Activated CD4-positive, CD25-positive, alpha-beta regulatory T cell treated with anti-CD3 and anti-CD28 coated beads, Interleukin-2, amount 50 U/mL, for 16 hours (primary cell): ENCODE measurements around the gene MCF2L.
"Not testable (repeated sequence)": the region's sequence is repeated elsewhere in the genome, so short reads cannot be mapped to it uniquely, and the experiment has no call there.

Source experiments
- DNase-seq: peaks from one replicate; pipeline ENCODE4 v3.0.0-alpha.2; 2020; ENCODE audit warnings: low read depth, low spot score

The MCF2L gene

GRCh38 chr13:113029487-113030258 is 60.7 kb downstream of the MCF2L start:
- no peak for DNase-seq

DNA sequence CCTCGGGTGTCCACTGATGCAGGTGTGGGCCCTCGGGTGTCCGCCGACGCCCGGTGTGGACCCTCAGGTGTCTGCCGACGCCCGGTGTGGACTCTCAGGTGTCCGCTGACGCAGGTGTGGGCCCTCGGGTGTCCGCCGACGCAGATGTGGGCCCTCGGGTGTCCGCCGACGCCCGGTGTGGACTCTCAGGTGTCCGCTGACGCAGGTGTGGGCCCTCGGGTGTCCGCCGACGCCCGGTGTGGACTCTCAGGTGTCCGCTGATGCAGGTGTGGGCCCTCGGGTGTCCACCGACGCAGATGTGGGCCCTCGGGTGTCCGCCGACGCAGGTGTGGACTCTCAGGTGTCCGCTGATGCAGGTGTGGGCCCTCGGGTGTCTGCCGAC is 61.2 kb downstream of the MCF2L start:
- not testable (repeated sequence) for DNase-seq

DNA sequence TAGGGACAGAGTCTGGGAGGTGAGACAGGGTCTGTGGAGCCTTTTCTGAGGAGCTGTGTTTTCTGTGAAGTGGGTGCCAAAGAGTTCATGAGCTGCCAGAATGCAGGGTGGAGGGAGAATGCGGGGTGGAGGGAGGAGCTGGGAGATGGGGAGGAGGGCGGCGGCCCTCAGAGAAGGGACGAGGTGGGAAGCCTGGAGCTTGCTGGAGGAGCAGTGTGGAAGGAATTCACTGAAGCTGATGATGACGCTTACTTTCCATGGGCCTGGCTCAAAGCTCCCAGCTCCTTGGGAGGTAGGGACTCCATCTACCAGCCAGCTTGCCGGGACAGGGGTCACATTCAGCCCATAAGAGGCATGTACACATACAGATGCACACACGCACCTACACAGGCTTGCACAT is 62.5 kb downstream of the MCF2L start:
- DNase-seq: no peak

- DNase-seq: no peak
Measured at GRCh38 chr13:113032291-113032690, 63.3 kb downstream of the MCF2L start.

DNA sequence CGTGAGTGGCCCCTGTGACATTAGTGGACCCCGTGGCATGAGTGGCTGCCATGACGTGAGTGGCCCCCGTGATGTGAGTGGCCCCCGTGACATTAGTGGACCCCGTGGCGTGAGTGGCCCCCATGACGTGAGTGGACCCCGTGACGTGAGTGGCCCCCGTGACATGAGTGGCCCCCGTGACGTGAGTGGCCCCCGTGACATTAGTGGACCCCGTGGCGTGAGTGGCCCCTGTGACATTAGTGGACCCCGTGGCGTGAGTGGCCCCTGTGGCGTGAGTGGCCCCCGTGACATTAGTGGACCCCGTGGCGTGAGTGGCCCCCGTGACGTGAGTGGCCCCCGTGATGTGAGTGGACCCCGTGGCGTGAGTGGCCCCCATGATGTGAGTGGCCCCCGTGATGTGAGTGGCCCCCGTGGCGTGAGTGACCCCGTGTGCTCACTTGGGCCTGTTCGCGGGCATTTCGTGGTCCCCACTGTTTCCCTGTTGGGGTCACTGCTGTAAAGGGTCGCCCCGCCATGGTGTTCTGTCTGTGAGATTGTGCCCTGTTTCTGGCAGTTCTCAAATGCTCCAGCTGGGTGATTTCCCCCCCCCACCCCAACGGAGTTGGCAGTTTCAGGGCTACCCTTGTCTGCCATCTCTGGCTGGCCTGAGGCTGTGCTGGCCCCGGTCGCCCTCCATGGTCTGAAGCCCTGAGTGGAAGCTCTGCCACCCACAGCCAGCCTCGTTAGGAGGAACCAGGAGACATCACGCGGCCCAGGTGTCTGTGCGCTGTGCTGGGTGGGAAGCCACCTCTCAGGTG is 64.2 kb downstream of the MCF2L start:
- DNase-seq: no peak

DNA sequence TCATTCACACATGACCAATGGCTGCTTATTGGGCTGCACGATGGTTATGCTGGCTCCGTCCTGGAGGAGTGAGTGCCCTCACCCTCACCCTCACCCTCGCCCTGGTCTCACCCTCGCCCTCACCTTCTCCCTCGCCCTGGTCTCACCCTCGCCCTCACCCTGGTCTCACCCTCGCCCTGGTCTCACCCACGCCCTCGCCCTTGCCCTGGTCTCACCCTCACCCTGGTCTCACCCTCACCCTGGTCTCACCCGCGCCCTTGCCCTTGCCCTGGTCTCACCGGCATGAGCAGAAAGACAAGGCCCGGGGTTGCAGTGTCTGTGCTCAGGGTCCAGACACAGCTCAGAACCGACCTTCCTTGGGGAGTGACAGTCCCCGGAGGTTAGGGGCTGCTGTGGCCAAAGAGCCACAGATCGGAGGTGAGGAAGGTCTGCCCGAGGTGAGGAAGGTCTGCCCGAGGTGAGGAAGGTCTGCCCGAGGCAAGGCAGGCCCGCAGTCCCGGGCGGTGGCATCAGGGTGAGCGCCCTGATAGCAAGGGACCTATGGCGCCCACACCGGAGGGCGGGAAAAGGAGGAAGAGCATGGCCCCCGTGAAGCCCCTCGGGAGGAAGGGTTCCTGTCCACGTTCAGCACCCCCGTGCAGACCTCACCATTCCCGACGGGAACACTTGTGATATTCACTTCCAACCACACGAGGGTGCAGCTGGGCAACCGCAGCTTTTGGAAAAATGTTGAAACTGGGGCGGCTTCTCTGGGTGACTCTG is 65.6 kb downstream of the MCF2L start:
- no peak for DNase-seq

DNA sequence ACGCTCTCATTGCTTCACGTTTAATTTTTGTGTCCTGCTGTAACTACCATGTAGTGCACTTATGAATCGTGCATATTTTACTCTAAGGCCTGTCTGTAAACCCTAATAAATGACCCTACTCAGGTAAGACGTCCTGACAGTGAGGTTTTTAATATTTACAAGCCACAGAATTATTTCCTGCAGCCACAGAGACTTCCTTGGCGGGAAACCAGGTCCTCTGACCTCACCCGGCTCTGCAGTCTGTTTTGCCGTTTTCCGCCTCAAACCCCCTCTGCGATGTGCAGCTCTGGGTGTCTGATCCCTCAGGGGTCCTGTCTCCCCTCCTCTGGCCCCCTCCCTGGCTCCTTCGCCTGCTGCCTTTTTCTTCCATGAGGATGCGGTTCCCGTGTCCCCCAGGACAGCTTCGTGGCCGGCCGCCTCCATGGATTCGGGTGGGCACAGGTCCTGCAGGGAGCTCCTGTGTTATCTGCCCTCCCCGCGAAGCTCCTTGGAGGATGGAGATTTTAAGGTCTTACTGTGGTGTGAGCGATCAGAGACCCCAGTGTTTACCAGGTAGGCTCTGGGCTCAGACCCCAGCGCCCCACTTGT is 66.3 kb downstream of the MCF2L start:
- no peak for DNase-seq

GRCh38 chr13:113036401-113036800 is 67.4 kb downstream of the MCF2L start:
- no peak for DNase-seq

DNA sequence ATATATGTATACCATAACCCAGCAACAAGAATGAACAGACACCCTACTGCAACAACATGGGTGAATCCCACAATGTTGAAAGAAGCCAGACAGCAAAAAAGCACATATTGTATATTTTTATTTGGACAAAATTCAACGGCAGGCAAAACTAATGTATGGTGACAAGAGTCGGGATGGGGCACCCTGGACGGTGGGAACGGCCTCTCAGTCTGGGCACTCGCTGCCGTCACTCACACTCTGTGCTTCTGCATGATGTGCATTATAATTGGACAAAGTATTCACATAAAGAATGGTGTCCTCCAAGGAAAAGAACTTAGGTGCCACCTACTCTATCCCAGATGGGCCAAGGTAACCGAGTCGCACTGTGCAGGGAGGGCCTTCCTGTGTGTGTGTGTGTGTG is 71.0 kb downstream of the MCF2L start:
- DNase-seq: no peak

DNA sequence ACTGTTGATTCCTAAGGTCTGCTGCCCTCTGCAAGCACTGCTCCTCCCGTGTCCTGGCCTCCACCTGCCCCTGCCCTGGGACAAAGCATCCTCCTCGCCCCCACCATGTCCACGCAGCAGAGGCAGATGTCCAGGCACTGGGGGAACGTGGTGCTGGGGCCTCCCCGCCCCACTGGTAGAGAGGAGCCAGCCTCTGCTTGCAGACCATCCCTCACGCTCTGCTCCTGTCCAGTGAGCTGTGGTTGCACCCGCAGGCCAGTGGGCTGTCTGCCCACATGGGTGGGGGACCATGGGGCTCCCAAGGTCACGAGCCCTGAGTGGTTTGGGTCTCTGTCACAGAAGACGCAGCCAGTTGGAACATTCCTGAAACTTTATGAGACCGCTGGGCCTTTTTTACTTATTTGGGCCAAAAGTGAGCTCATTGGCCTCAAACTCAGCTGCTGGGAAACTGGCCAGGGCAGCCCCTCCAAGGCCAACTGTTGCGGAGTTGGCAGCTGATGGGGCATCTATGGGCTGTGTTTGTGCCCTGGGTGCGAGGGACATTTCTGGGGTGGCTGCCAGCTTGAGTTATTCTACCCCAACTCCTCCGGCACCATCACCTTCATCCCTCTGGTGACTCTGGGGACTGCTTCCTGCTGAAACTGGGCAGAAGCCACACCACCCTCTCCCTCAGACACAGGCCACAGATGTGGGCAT is 71.7 kb downstream of the MCF2L start:
- no peak for DNase-seq

GRCh38 chr13:113041293-113041690 is 72.3 kb downstream of the MCF2L start:
- no peak for DNase-seq

GRCh38 chr13:113041896-113042295 is 72.9 kb downstream of the MCF2L start:
- DNase-seq: no peak

- DNase-seq: no peak
Measured at GRCh38 chr13:113042456-113042855, 73.4 kb downstream of the MCF2L start.

GRCh38 chr13:113043001-113043630 is 74.1 kb downstream of the MCF2L start:
- DNase-seq: no peak

DNA sequence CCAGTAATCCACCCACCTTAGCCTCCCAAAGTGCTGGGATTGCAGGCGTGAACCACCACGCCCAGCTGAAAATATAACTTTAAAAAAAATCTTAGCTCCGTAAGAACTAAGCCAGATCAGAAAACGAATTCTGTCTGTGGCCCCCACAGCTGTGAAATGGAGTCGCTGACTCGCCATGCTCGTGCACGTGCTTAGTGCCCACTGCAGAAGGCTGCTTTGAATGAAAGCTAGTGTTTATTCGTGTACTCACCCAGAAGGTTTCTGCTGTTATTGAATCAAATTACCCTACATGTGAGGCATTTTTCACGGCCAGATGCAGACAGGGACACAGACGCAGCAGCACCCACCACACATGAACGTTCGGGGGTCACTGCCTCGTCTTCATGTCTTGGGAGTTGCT is 74.9 kb downstream of the MCF2L start:
- no peak for DNase-seq

- no peak for DNase-seq
Measured at GRCh38 chr13:113044391-113045114, 75.5 kb downstream of the MCF2L start.

- DNase-seq: no peak
Measured at GRCh38 chr13:113045251-113046127, 76.5 kb downstream of the MCF2L start.

GRCh38 chr13:113046128-113046882 is 77.3 kb downstream of the MCF2L start:
- no peak for DNase-seq

GRCh38 chr13:113046883-113047244 is 77.8 kb downstream of the MCF2L start:
- no peak for DNase-seq
